GM12878 (cell line): ENCODE data around the gene ZMYND19. TPM values are rescaled to one million over a fixed set of nuclear protein-coding genes. Genes with fewer than 3 reads are reported as not detected.

Experiments used
- ATAC-seq: fragments of 200-7000 bp; cut with Tn5 transposase; 3 replicates; pipeline ENCODE4 v1.9.1; 2020; ENCODE audit warnings: mild to moderate bottlenecking, moderate library complexity
- BruUV-seq: library from RNA; stranded (reverse); fragments of 400-500 nt; replicated peaks from 2 replicates; lab custom pipeline; 2021; lab: Mats Ljungman, UMichigan
- CTCF ChIA-PET: fragments of 300-600 bp; sonication (Branson Sonifier 250); formaldehyde crosslinking; extraction: SDS; loops from one replicate; lab custom pipeline; 2021; ENCODE audit warnings: inconsistent platforms; lab: Yijun Ruan, JAX
- POLR2A ChIA-PET: fragments of 350-600 bp; formaldehyde crosslinking; extraction: SDS; loops from one replicate; lab custom pipeline; 2021; ENCODE audit warnings: inconsistent platforms; lab: Charles Lee
- RAD21 ChIA-PET: fragments of 300-600 bp; sonication (Branson Sonifier 250); formaldehyde crosslinking; loops from one replicate; lab custom pipeline; 2023; ENCODE audit warnings: antibody characterized with exemption; ENCODE audit not compliant: unreplicated experiment; lab: Charles Lee
- SMC1A ChIA-PET: fragments of 300-600 bp; sonication (Branson Sonifier 250); formaldehyde crosslinking; loops from one replicate; lab custom pipeline; 2023; ENCODE audit not compliant: unreplicated experiment, uncharacterized antibody; lab: Charles Lee
- DNase-seq: peaks from one replicate; pipeline ENCODE4 v3.0.0-alpha.2; 2011; ENCODE audit warnings: low read depth, low spot score
- FAIRE-seq: peaks from 3 replicates; lab custom pipeline; 2011; peaks lifted over from hg19 to GRCh38; lab: Jason Lieb, UNC
- H2AFZ ChIP-seq: 2 replicates; pipeline ENCODE4 v1.6.0; 2011; ENCODE audit warnings: low read depth, low read length, control low read depth; ENCODE audit not compliant: control insufficient read depth
- H3K27ac ChIP-seq: 2 replicates; pipeline ENCODE4 v1.5.1; 2011; ENCODE audit warnings: control low read depth; ENCODE audit not compliant: control insufficient read depth, insufficient read depth
- H3K27me3 ChIP-seq, 2 experiments: replicated peaks in 1 of 2; 2 replicates each; pipeline versions ENCODE4 v1.6.0 to v1.6.1; 2011; ENCODE audit warnings: low read length in 1 of 2; ENCODE audit not compliant: control insufficient read depth in 2 of 2, insufficient read depth in 2 of 2
- H3K36me3 ChIP-seq, 2 experiments: 2 replicates each; pipeline ENCODE4 v1.5.1; 2011; ENCODE audit warnings: low read length in 1 of 2; ENCODE audit not compliant: control insufficient read depth in 2 of 2, insufficient read depth in 2 of 2
- H3K4me1 ChIP-seq: 2 replicates; pipeline ENCODE4 v1.6.1; 2011; ENCODE audit warnings: mild to moderate bottlenecking, low read length, moderate library complexity, mixed read lengths; ENCODE audit not compliant: control insufficient read depth, insufficient read depth
- H3K4me2 ChIP-seq: 2 replicates; pipeline ENCODE4 v1.6.0; 2011; ENCODE audit warnings: control low read depth; ENCODE audit not compliant: control insufficient read depth, insufficient read depth
- H3K4me3 ChIP-seq: fragments of 200-600 bp; sonication (generic); 2 replicates; pipeline ENCODE4 v1.5.1; 2016
- H3K79me2 ChIP-seq: 2 replicates; pipeline ENCODE4 v1.6.0; 2011; ENCODE audit warnings: low read length; ENCODE audit not compliant: control insufficient read depth, insufficient read depth
- H3K9ac ChIP-seq: 2 replicates; pipeline ENCODE4 v1.8.0; 2011; ENCODE audit warnings: low read length, control low read depth, mixed read lengths; ENCODE audit not compliant: control insufficient read depth, insufficient read depth
- H3K9me3 ChIP-seq: replicated peaks from 3 replicates; pipeline ENCODE4 v1.5.1; 2011; ENCODE audit warnings: mild to moderate bottlenecking, low read length; ENCODE audit not compliant: control insufficient read depth, insufficient read depth
- H4K20me1 ChIP-seq: 2 replicates; pipeline ENCODE4 v1.6.0; 2011; ENCODE audit not compliant: control insufficient read depth, insufficient read depth
- CTCF ChIP-seq, 3 experiments: IDR thresholded peaks in 2 of 3; conservative IDR thresholded peaks in 1 of 3; 2 replicates each; pipeline ENCODE4 v1.5.1; 2011; ENCODE audit warnings: low read depth in 3 of 3, low read length in 3 of 3, mild to moderate bottlenecking in 3 of 3, control low read depth in 2 of 3, moderate library complexity in 2 of 3, inconsistent platforms in 1 of 3, mixed read lengths in 1 of 3; ENCODE audit not compliant: control insufficient read depth in 2 of 3, insufficient read depth in 1 of 3; ENCODE audit errors: extremely low read depth in 1 of 3
- PML ChIP-seq: IDR thresholded peaks from 2 replicates; pipeline ENCODE4 v1.6.1; 2012; ENCODE audit warnings: low read length, inconsistent platforms
- RAD21 ChIP-seq: IDR thresholded peaks from 2 replicates; pipeline ENCODE4 v1.6.1; 2011; ENCODE audit warnings: mild to moderate bottlenecking, low read depth, low read length, moderate library complexity; ENCODE audit not compliant: insufficient read depth
- WGBS: methylation state at CpG from one replicate; pipeline ENCODE4 v1.1.6; 2016; ENCODE audit warnings: low lambda C conversion rate; ENCODE audit not compliant: insufficient replicate concordance, insufficient coverage; ENCODE audit errors: missing lambda C conversion rate; 5-methylcytosine and 5-hydroxymethylcytosine counted together
- in situ Hi-C: fragments of 300-500 bp; cut with MboI; formaldehyde crosslinking; loops from 9 replicates; pipeline ENCODE4 v1.14.3; 2018; ENCODE audit warnings: mixed read lengths
- intact Hi-C: fragments of 100-400 bp; cut with micrococcal nuclease; formaldehyde crosslinking; loops from one replicate; pipeline ENCODE4 v1.14.2; 2022; ENCODE audit not compliant: unreplicated experiment
- polyA plus RNA-seq, 11 experiments: library from polyadenylated mRNA; depleted of rRNA in 4 of 11; unstranded in 6 of 11; stranded (reverse) in 5 of 11; fragments of >200 nt; fragmentation: Nextera tagmentation in 4 of 11; fragmentation: Illumina TruSeq in 1 of 11; extraction: Ambion mirVana in 4 of 11; extraction: Trizol in 1 of 11; gene quantifications; 1 replicate in 1 of 11; 2 replicates in 10 of 11; pipeline versions ENCODE4 v1.2.1 to v1.2.3, GENCODE V29; 2011 to 2016; ENCODE audit warnings: inconsistent platforms in 2 of 11, missing spikeins in 2 of 11, low read depth in 1 of 11
- total RNA-seq, 4 experiments: library from RNA; depleted of rRNA in 3 of 4; stranded (reverse); fragments of >200 nt in 3 of 4; fragmentation: Illumina TruSeq in 1 of 4; extraction: Trizol in 1 of 4; gene quantifications; 2 replicates each; pipeline versions ENCODE4 v1.2.1 to v1.2.3, GENCODE V29; 2013 to 2021

Gene ZMYND19
- total and polyA plus RNA-seq, 10 of the 15 experiments (the other 5 are each of a cell fraction or from before 2014, with no cell fraction given): 0.84 to 54.8 (median 20.1) TPM

GRCh38 chr9:137582286-137582860, 7.9 kb downstream of the ZMYND19 start:
- no peak overlapping the region for H3K27ac ChIP-seq
- no peak for DNase-seq
- ATAC-seq: no peak
- ChIA-PET RAD21 (no interaction called here), CTCF (interaction anchor here (2.3 kb wide), 1 partner anchor 91 kb away, joined by 5 read pairs; no protein-coding TSS in a partner anchor), SMC1A (no interaction called here), POLR2A (no interaction called here)
- no peaks in the 10 kb centered on the region for H3K9me3 ChIP-seq
- no peak for FAIRE-seq
- H3K4me1 ChIP-seq: peaks cover under 1% of the 10 kb centered on the region; the same call in 1 of the 2 replicates
- TF ChIP-seq PML (no peak), RAD21 (peak; percentile 33; the same call in 1 of the 2 replicates), CTCF (IDR thresholded peaks at IDR 0.05 in 2 of 3, conservative IDR thresholded peaks at IDR 0.05 in 1 of 3; ENCODE audit: control insufficient read depth in 2 of 3, extremely low read depth in 1 of 3, insufficient read depth in 1 of 3, low read depth in 3 of 3, low read length in 3 of 3) (peak in 1 of 3 experiments; percentile 27; a peak in 1 of 6 replicates)
- H4K20me1 ChIP-seq: no peaks in the 10 kb centered on the region
- peaks cover 8 to 19% of the 10 kb centered on the region in 2 experiments; a peak in 3 of 4 replicates for H3K36me3 ChIP-seq
- no peak overlapping the region for H3K9ac ChIP-seq
- intact Hi-C loops: no loop called here
- no peak overlapping the region for H2AFZ ChIP-seq
- 96% methylated on average over 20 of the region's 20 CpGs for WGBS
- H3K27me3 ChIP-seq: no peaks in the 10 kb centered on the region
- no peak overlapping the region for H3K4me3 ChIP-seq
- H3K4me2 ChIP-seq: no peak overlapping the region
- in situ Hi-C loops: no loop called here
- BruUV-seq: no TSS peak
- H3K79me2 ChIP-seq: peaks cover 9% of the 10 kb centered on the region
